NCI-H2171 (cell line): ENCODE results near the gene GJC1.

Experiments used
- DNase-seq: peaks from one replicate; lab custom pipeline; 2025; lab: John Stamatoyannopoulos, UW

GJC1 gene

GRCh38 chr17:44776628-44777393 is 53.3 kb downstream of the GJC1 start:
- DNase-seq = no peak

- DNase-seq = no peak
Observed at GRCh38 chr17:44775838-44776621, 54.1 kb downstream of the GJC1 start.

- peak; percentile 97 for DNase-seq
Observed at GRCh38 chr17:44775136-44775837, 54.8 kb downstream of the GJC1 start.

GRCh38 chr17:44774271-44775135 is 55.6 kb downstream of the GJC1 start:
- peak; percentile 83 for DNase-seq

GRCh38 chr17:44773140-44773539 is 56.9 kb downstream of the GJC1 start:
- DNase-seq = no peak

GRCh38 chr17:44772308-44773045 is 57.6 kb downstream of the GJC1 start:
- no peak for DNase-seq

GRCh38 chr17:44770166-44770925 is 59.7 kb downstream of the GJC1 start:
- no peak for DNase-seq

- no peak for DNase-seq
Observed at GRCh38 chr17:44769647-44770084, 60.4 kb downstream of the GJC1 start.

GRCh38 chr17:44769230-44769629 is 60.9 kb downstream of the GJC1 start:
- no peak for DNase-seq

GRCh38 chr17:44768505-44769142 is 61.5 kb downstream of the GJC1 start:
- DNase-seq = no peak

- no peak for DNase-seq
Observed at GRCh38 chr17:44767493-44767892, 62.6 kb downstream of the GJC1 start.

- no peak for DNase-seq
Observed at GRCh38 chr17:44766409-44767038, 63.6 kb downstream of the GJC1 start.

- no peak for DNase-seq
Observed at GRCh38 chr17:44765965-44766364, 64.1 kb downstream of the GJC1 start.

- no peak for DNase-seq
Observed at GRCh38 chr17:44763170-44763569, 66.9 kb downstream of the GJC1 start.

- no peak for DNase-seq
Observed at GRCh38 chr17:44761932-44762810, 67.9 kb downstream of the GJC1 start.

GRCh38 chr17:44760474-44761308 is 69.4 kb downstream of the GJC1 start:
- DNase-seq = peak; percentile 61

- no peak for DNase-seq
Observed at GRCh38 chr17:44759916-44760243, 70.2 kb downstream of the GJC1 start.
